Neural cell (in vitro differentiated cells): ENCODE results near the gene AFF3. TPM values are rescaled to one million over a fixed set of nuclear protein-coding genes. Genes with fewer than 3 reads are reported as not detected.

Source experiments
- H2AFZ ChIP-seq: fragments of 200-600, 300-800 bp; sonication (generic), shearing (Covaris generic); 2 replicates; pipeline ENCODE4 v1.6.0; 2014; ENCODE audit warnings: low read depth, mild to moderate bottlenecking, antibody characterized with exemption, low read length, moderate library complexity
- H3F3A ChIP-seq: fragments of 200-600 bp; shearing (Covaris generic); 2 replicates; pipeline ENCODE4 v1.6.1; 2016; ENCODE audit warnings: mild to moderate bottlenecking, moderate library complexity, mixed read lengths, antibody characterized with exemption, low read length; ENCODE audit not compliant: insufficient read depth, poor library complexity, severe bottlenecking
- H3K27ac ChIP-seq: fragments of 200-600, 300-800 bp; sonication (generic), shearing (Covaris generic); 2 replicates; pipeline ENCODE4 v1.5.1; 2014; ENCODE audit warnings: mild to moderate bottlenecking, low read length, moderate library complexity
- H3K27me3 ChIP-seq: fragments of 300-800, 200-600 bp; sonication (generic), shearing (Covaris generic); 2 replicates; pipeline ENCODE4 v1.6.0; 2014; ENCODE audit warnings: mild to moderate bottlenecking, low read depth, low read length, moderate library complexity; ENCODE audit not compliant: insufficient read depth
- H3K36me3 ChIP-seq: fragments of 300-800, 200-600 bp; sonication (generic), shearing (Covaris generic); 2 replicates; pipeline ENCODE4 v1.5.1; 2014; ENCODE audit warnings: mild to moderate bottlenecking, antibody characterized with exemption, low read length, moderate library complexity; ENCODE audit not compliant: insufficient read depth
- H3K4me2 ChIP-seq: fragments of 300-800, 200-600 bp; sonication (generic), shearing (Covaris generic); 2 replicates; pipeline ENCODE4 v1.6.0; 2014; ENCODE audit warnings: mild to moderate bottlenecking, low read length
- H3K4me3 ChIP-seq: fragments of 300-800, 200-600 bp; sonication (generic), shearing (Covaris generic); 2 replicates; pipeline ENCODE4 v1.5.1; 2014; ENCODE audit warnings: mild to moderate bottlenecking, low read length, moderate library complexity
- H3K79me2 ChIP-seq: fragments of 200-600 bp; shearing (Covaris generic); replicated peaks from 2 replicates; pipeline ENCODE4 v1.6.0; 2014; ENCODE audit warnings: mild to moderate bottlenecking, low read length, moderate library complexity; ENCODE audit not compliant: insufficient read depth
- H3K9ac ChIP-seq: fragments of 300-800, 200-600 bp; sonication (generic), shearing (Covaris generic); 2 replicates; pipeline ENCODE4 v1.6.1; 2016; ENCODE audit warnings: mild to moderate bottlenecking, low read length, mixed read lengths
- H3K9me2 ChIP-seq: fragments of 200-600 bp; shearing (Covaris generic); 2 replicates; pipeline ENCODE4 v1.6.1; 2016; ENCODE audit warnings: mild to moderate bottlenecking, low read length, mixed read lengths; ENCODE audit not compliant: insufficient read depth
- H3K9me3 ChIP-seq: fragments of 200-600, 300-800 bp; sonication (generic), shearing (Covaris generic); 2 replicates; pipeline ENCODE4 v1.6.1; 2016; ENCODE audit warnings: mild to moderate bottlenecking, mixed run types, low read length, moderate library complexity, mixed read lengths
- H4K20me1 ChIP-seq: fragments of 200-600 bp; shearing (Covaris generic); 2 replicates; pipeline ENCODE4 v1.6.1; 2016; ENCODE audit warnings: mild to moderate bottlenecking, mixed run types; ENCODE audit not compliant: insufficient read depth
- CTCF ChIP-seq: fragments of 450-650 bp; IDR thresholded peaks from 2 replicates; pipeline ENCODE4 v1.5.1; 2014; ENCODE audit warnings: antibody characterized with exemption, mild to moderate bottlenecking, moderate library complexity; ENCODE audit not compliant: poor library complexity, severe bottlenecking
- EP300 ChIP-seq: fragments of 450-650 bp; conservative IDR thresholded peaks from 2 replicates; pipeline ENCODE4 v1.6.1; 2014; ENCODE audit warnings: antibody characterized with exemption, mild to moderate bottlenecking, moderate library complexity; ENCODE audit not compliant: poor library complexity, severe bottlenecking
- EZH2 ChIP-seq: fragments of 200-600, 300-800 bp; shearing (Covaris generic), sonication (generic); IDR thresholded peaks from 2 replicates; pipeline ENCODE4 v1.6.1; 2014; ENCODE audit warnings: antibody characterized with exemption, low read length, borderline replicate concordance, mild to moderate bottlenecking; ENCODE audit not compliant: insufficient read depth, poor library complexity, severe bottlenecking
- MXI1 ChIP-seq: fragments of 450-650 bp; conservative IDR thresholded peaks from 2 replicates; pipeline ENCODE4 v1.6.1; 2014; ENCODE audit warnings: antibody characterized with exemption, mild to moderate bottlenecking; ENCODE audit not compliant: poor library complexity, severe bottlenecking
- POLR2AphosphoS5 ChIP-seq: IDR thresholded peaks from 2 replicates; pipeline ENCODE4 v1.6.1; 2012
- RAD21 ChIP-seq: fragments of 450-650 bp; conservative IDR thresholded peaks from 2 replicates; pipeline ENCODE4 v1.6.1; 2014; ENCODE audit warnings: antibody characterized with exemption, mild to moderate bottlenecking, moderate library complexity
- SMC3 ChIP-seq: fragments of 450-650 bp; conservative IDR thresholded peaks from 2 replicates; pipeline ENCODE4 v1.6.1; 2014; ENCODE audit warnings: antibody characterized with exemption, mild to moderate bottlenecking, moderate library complexity; ENCODE audit not compliant: poor library complexity
- TAF1 ChIP-seq: IDR thresholded peaks from 2 replicates; pipeline ENCODE4 v1.6.1; 2012; ENCODE audit warnings: low read depth
- polyA plus RNA-seq: library from polyadenylated mRNA; depleted of rRNA; stranded (reverse); fragments of >200 nt; gene quantifications from 2 replicates; pipeline ENCODE4 v1.2.3, GENCODE V29; 2014
- TF ChIP-seq, protein P1 (sequence below): IDR thresholded peaks from 2 replicates; pipeline ENCODE4 v1.6.1; 2012; ENCODE audit warnings: borderline replicate concordance

Gene AFF3
- polyA plus RNA-seq, 1 donor from 2014 or later = 5.1 TPM

DNA sequence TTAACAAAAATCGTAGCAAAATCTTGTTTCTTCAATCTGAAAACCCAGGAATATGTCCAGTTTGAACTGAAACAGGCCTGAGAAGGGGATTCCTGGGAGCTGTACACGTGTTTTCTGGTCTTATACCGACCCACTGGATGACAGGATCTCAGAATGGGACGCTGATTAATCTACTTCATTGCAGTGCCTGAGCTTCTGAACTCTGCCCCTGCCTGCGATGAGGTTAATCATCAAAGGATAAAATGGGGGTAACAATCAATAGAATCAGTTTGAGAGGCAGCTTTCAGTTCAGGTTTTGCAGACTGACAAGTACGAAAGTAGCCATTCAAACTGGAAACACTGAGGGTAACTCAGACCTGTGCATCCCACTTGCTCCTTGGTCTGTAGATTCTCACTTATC is 378.6 kb downstream of the AFF3 start:
- Histone ChIP-seq H3K36me3 (no peaks in the 10 kb centered on the region), H3K4me3 (no peak overlapping the region), H3K9me3 (no peaks in the 10 kb centered on the region), H3K27ac (no peak overlapping the region), H2AFZ (no peak overlapping the region), H3K9ac (no peak overlapping the region), H3K79me2 (no peaks in the 10 kb centered on the region), H3K4me2 (no peak overlapping the region), H3F3A (no peaks in the 10 kb centered on the region), H4K20me1 (no peaks in the 10 kb centered on the region), H3K27me3 (no peaks in the 10 kb centered on the region), H3K9me2 (no peaks in the 10 kb centered on the region)
- no peak for TF ChIP-seq MXI1

GRCh38 chr2:99762714-99763113 is 379.7 kb downstream of the AFF3 start:
- Histone ChIP-seq H3K9ac (no peak overlapping the region), H4K20me1 (no peaks in the 10 kb centered on the region), H3K4me2 (no peak overlapping the region), H3K9me2 (no peaks in the 10 kb centered on the region), H2AFZ (no peak overlapping the region), H3K27me3 (no peaks in the 10 kb centered on the region), H3K27ac (no peak overlapping the region), H3F3A (no peaks in the 10 kb centered on the region), H3K36me3 (no peaks in the 10 kb centered on the region), H3K9me3 (no peaks in the 10 kb centered on the region), H3K79me2 (no peaks in the 10 kb centered on the region), H3K4me3 (no peak overlapping the region)
- no peak for TF ChIP-seq SMC3
- TF ChIP-seq EZH2 = no peak
- no peak for TF ChIP-seq RAD21
- TF ChIP-seq, protein P1, sequence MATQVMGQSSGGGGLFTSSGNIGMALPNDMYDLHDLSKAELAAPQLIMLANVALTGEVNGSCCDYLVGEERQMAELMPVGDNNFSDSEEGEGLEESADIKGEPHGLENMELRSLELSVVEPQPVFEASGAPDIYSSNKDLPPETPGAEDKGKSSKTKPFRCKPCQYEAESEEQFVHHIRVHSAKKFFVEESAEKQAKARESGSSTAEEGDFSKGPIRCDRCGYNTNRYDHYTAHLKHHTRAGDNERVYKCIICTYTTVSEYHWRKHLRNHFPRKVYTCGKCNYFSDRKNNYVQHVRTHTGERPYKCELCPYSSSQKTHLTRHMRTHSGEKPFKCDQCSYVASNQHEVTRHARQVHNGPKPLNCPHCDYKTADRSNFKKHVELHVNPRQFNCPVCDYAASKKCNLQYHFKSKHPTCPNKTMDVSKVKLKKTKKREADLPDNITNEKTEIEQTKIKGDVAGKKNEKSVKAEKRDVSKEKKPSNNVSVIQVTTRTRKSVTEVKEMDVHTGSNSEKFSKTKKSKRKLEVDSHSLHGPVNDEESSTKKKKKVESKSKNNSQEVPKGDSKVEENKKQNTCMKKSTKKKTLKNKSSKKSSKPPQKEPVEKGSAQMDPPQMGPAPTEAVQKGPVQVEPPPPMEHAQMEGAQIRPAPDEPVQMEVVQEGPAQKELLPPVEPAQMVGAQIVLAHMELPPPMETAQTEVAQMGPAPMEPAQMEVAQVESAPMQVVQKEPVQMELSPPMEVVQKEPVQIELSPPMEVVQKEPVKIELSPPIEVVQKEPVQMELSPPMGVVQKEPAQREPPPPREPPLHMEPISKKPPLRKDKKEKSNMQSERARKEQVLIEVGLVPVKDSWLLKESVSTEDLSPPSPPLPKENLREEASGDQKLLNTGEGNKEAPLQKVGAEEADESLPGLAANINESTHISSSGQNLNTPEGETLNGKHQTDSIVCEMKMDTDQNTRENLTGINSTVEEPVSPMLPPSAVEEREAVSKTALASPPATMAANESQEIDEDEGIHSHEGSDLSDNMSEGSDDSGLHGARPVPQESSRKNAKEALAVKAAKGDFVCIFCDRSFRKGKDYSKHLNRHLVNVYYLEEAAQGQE = no peak
- TF ChIP-seq MXI1 = no peak
- no peak for TF ChIP-seq POLR2AphosphoS5
- no peak for TF ChIP-seq EP300
- no peak for TF ChIP-seq TAF1
- no peak for TF ChIP-seq CTCF

DNA sequence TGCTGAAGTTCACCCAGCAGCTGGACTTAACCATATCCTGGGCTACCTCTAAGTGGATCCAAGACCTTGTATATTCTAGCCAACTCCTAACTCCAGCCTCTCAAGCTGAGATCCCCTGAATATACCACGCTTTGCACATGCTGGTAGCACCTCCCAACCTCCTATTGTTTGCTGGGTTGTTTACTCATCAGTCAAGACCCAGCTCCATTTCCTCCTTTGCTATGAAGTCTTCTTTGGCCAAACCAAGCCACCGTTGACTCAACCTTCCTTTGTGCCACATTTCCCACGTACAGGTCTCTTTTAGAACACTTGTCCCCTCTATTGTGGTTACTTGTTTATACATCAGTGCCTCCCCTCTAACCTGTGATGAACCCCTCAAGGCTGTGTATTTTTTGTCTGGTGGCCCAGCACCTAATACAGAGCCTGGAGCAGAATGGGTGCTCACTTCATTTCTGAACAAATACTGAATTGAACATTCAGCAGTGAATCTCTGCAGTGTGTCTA is 384.7 kb downstream of the AFF3 start:
- Histone ChIP-seq H3K9me3 (no peaks in the 10 kb centered on the region), H3K4me2 (no peak overlapping the region), H3K27ac (no peak overlapping the region), H4K20me1 (no peaks in the 10 kb centered on the region), H3K27me3 (no peaks in the 10 kb centered on the region), H2AFZ (no peak overlapping the region), H3F3A (no peaks in the 10 kb centered on the region), H3K4me3 (no peak overlapping the region), H3K36me3 (no peaks in the 10 kb centered on the region), H3K9ac (no peak overlapping the region), H3K79me2 (no peaks in the 10 kb centered on the region), H3K9me2 (no peaks in the 10 kb centered on the region)
- TF ChIP-seq CTCF = no peak
- no peak for TF ChIP-seq TAF1
- no peak for TF ChIP-seq RAD21
- TF ChIP-seq, protein P1 = no peak
- TF ChIP-seq EP300 = no peak
- TF ChIP-seq POLR2AphosphoS5 = no peak
- no peak for TF ChIP-seq SMC3
- no peak for TF ChIP-seq MXI1
- no peak for TF ChIP-seq EZH2
